Activated B cell treated with CpG ODN at 0.5 μM for 24 hours (primary cell): ENCODE measurements around the gene P4HA1. TPM values are rescaled to one million over a fixed set of nuclear protein-coding genes. Genes with fewer than 3 reads are reported as not detected.

Source experiments
- ATAC-seq: fragments of 200-7000 bp; cut with Tn5 transposase; one replicate; pipeline ENCODE4 v1.10.0; 2021; ENCODE audit warnings: low read depth, mild to moderate bottlenecking, moderate library complexity
- CTCF ChIA-PET: fragments of 350-600 bp; sonication (Branson Sonifier 250); formaldehyde crosslinking; loops from one replicate; lab custom pipeline; 2021; ENCODE audit warnings: antibody characterized with exemption; lab: Charles Lee
- POLR2A ChIA-PET: fragments of 350-600 bp; sonication (Branson Sonifier 250); formaldehyde crosslinking; loops from one replicate; lab custom pipeline; 2021; ENCODE audit warnings: antibody characterized with exemption; lab: Charles Lee
- DNase-seq: peaks from one replicate; pipeline ENCODE4 v3.0.0; 2022
- H3K27ac Mint-ChIP-seq: one replicate; pipeline ENCODE4 v1.8.0; 2020; ENCODE audit warnings: mixed read lengths
- H3K27me3 Mint-ChIP-seq: one replicate; pipeline ENCODE4 v1.8.0; 2021; ENCODE audit warnings: mixed read lengths
- H3K36me3 Mint-ChIP-seq: one replicate; pipeline ENCODE4 v1.8.0; 2021; ENCODE audit warnings: low read depth, mixed read lengths
- H3K4me1 Mint-ChIP-seq: one replicate; pipeline ENCODE4 v1.8.0; 2021; ENCODE audit warnings: mixed read lengths
- H3K4me3 Mint-ChIP-seq: one replicate; pipeline ENCODE4 v1.8.0; 2020; ENCODE audit warnings: mild to moderate bottlenecking, mixed read lengths
- H3K9me3 Mint-ChIP-seq: one replicate; pipeline ENCODE4 v1.8.0; 2020; ENCODE audit warnings: mixed read lengths
- CTCF ChIP-seq: fragments of 200-600 bp; IDR thresholded peaks from one replicate; pipeline ENCODE4 v1.8.0; 2022; ENCODE audit warnings: antibody characterized with exemption, mild to moderate bottlenecking
- intact Hi-C: fragments of 100-400 bp; cut with micrococcal nuclease; formaldehyde crosslinking; loops from one replicate; pipeline ENCODE4 v1.15.1; 2024
- total RNA-seq: library from RNA; stranded (reverse); gene quantifications from 2 replicates; pipeline ENCODE4 v1.2.3, GENCODE V29; 2022

The P4HA1 gene
- total RNA-seq, 1 donor from 2014 or later: 19.8 TPM

DNA sequence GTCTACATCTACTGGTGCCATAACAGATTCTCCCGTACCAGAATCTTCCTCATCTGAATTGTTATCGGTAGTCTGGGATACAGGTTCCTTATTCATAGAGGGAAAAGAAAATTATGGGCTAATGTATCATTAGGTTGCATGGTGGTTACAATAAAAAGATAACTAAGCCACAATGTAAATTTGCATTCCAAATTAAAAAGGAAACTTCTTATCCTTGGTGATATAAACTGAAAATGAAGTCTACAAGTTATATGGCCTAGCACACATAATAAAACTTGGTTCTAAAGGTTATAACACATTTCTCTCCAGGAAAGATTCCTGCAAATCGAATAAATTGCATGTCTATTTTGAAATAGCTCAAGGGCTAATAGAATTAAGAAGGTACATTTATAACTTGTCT is 38.1 kb upstream of the P4HA1 start:
- Mint-ChIP-seq H3K36me3 (peaks cover 79% of the 10 kb centered on the region), H3K4me3 (no peak overlapping the region), H3K27me3 (no peaks in the 10 kb centered on the region), H3K27ac (no peak overlapping the region), H3K9me3 (no peaks in the 10 kb centered on the region), H3K4me1 (peaks cover 26% of the 10 kb centered on the region)
- CTCF ChIA-PET: interaction anchor here (2.0 kb wide), 1 partner anchor 23 kb away, joined by 4 read pairs; no protein-coding TSS in a partner anchor
- intact Hi-C loops: no loop called here
- POLR2A ChIA-PET: interaction anchor here (1.3 kb wide), 1 partner anchor 38 kb away, joined by 3 read pairs; the partner anchor contains the start of gene P4HA1
- ATAC-seq (no peak), DNase-seq (no peak)
- TF ChIP-seq CTCF: no peak

- Mint-ChIP-seq H3K4me3 (peak overlapping the region; percentile 68), H3K27me3 (no peaks in the 10 kb centered on the region), H3K9me3 (no peaks in the 10 kb centered on the region), H3K36me3 (peaks cover 64% of the 10 kb centered on the region), H3K27ac (peak overlapping the region; percentile 81), H3K4me1 (peaks cover 22% of the 10 kb centered on the region)
- no peak for TF ChIP-seq CTCF
- ATAC-seq (peak; percentile 78), DNase-seq (no peak)
- ChIA-PET CTCF (interaction anchor here (1.8 kb wide), 1 partner anchor 27 kb away, joined by 9 read pairs; no protein-coding TSS in a partner anchor), POLR2A (interaction anchor here (0.5 to 1.8 kb wide), 4 partner anchors 36 to 1056 kb away, joined by 3 to 22 read pairs (median 6); partner anchors contain the start of gene P4HA1)
- intact Hi-C loops: loop anchor here (1.0 kb wide), 1 partner anchor 36 kb away; the partner anchor contains the start of gene P4HA1
These were observed 35.4 kb upstream of the P4HA1 start for GRCh38 chr10:73131913-73132686.

- peaks cover 67% of the 10 kb centered on the region for H3K36me3 Mint-ChIP-seq
- no peak for ATAC-seq
- intact Hi-C loops: no loop called here
- TF ChIP-seq CTCF: no peak
- ChIA-PET CTCF (interaction anchor here (1.8 kb wide), 1 partner anchor 28 kb away, joined by 9 read pairs; no protein-coding TSS in a partner anchor), POLR2A (interaction anchor here (0.6 to 0.7 kb wide), 3 partner anchors 32 to 1056 kb away, joined by 3 to 4 read pairs (median 3); no protein-coding TSS in a partner anchor)
- DNase-seq: no peak
- H3K9me3 Mint-ChIP-seq: no peaks in the 10 kb centered on the region
- H3K27ac Mint-ChIP-seq: no peak overlapping the region
- peak overlapping the region; percentile 68 for H3K4me3 Mint-ChIP-seq
- H3K27me3 Mint-ChIP-seq: no peaks in the 10 kb centered on the region
- peaks cover 22% of the 10 kb centered on the region for H3K4me1 Mint-ChIP-seq
These were observed 34.6 kb upstream of the P4HA1 start for GRCh38 chr10:73131301-73131700.

- ATAC-seq (no peak), DNase-seq (no peak)
- CTCF ChIA-PET: no interaction called here
- no peaks in the 10 kb centered on the region for H3K27me3 Mint-ChIP-seq
- POLR2A ChIA-PET: no interaction called here
- no peak overlapping the region for H3K27ac Mint-ChIP-seq
- H3K4me3 Mint-ChIP-seq: no peak overlapping the region
- H3K4me1 Mint-ChIP-seq: peaks cover 7% of the 10 kb centered on the region
- intact Hi-C loops: no loop called here
- peaks cover 50% of the 10 kb centered on the region for H3K36me3 Mint-ChIP-seq
- no peak for TF ChIP-seq CTCF
- no peaks in the 10 kb centered on the region for H3K9me3 Mint-ChIP-seq
These were observed 29.7 kb upstream of the P4HA1 start for GRCh38 chr10:73126343-73126742.

- TF ChIP-seq CTCF: no peak
- Mint-ChIP-seq H3K4me1 (peaks cover 6% of the 10 kb centered on the region), H3K27me3 (no peaks in the 10 kb centered on the region), H3K4me3 (no peak overlapping the region), H3K27ac (no peak overlapping the region), H3K36me3 (peaks cover 34% of the 10 kb centered on the region), H3K9me3 (no peaks in the 10 kb centered on the region)
- intact Hi-C loops: no loop called here
- no peak for ATAC-seq
- ChIA-PET POLR2A (interaction anchor here (0.6 kb wide), 1 partner anchor 1418 kb away, joined by 4 read pairs; no protein-coding TSS in a partner anchor), CTCF (no interaction called here)
- no peak for DNase-seq
These were observed 23.3 kb upstream of the P4HA1 start for GRCh38 chr10:73119952-73120351.
